Measurements from ENCODE around the gene EGR4. TPM values are rescaled to one million over a fixed set of nuclear protein-coding genes. Genes with fewer than 3 reads are reported as not detected.

The EGR4 gene
- total and polyA plus RNA-seq, 2 donors from 2014 or later, result not detected

DNA sequence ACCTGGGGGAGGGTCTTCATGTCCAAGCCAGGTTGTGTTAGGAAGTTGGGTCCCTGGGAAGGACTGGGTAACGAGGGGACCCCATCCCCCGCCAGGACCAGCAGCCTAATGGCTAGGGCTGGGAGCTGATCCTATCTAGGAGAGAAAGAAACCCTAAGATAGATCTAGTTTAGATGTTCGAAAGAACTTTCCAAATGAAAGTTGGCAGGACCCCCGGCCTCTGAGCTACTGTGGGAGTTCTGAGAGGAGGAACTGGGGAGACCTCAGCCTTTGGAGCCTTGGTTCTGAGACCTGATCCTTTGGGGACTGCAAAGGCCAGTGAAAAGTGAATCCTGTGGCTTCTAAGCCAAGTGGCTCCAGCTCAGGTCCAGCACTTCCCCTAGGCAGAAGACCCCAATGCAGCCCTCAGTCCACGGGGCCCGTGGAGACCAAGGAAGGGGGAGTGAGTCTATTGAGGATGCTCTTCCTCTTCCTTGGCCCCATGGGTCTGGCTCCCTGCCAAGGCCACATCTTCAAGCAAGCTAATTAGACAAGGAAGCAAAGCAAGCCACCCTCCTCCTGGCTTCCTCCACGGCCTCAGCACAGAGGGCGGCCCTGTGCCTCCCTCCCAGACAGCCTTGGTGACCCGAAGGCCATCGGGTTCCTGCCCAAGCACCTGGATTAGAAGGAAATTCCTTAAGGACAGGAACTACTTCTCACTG is 35.8 kb downstream of the EGR4 start:
- H3K27me3 ChIP-seq (ENCODE audit: control insufficient read depth, insufficient read depth, low read length), result no peaks in the 10 kb centered on the region
- no peaks in the 10 kb centered on the region for H3K9me3 ChIP-seq (ENCODE audit: control insufficient read depth in 2 of 3, insufficient read depth in 1 of 3, low read length in 3 of 3)
- no peak overlapping the region for H3K9ac ChIP-seq (ENCODE audit: low read length in 3 of 3)
- H3K27ac ChIP-seq (ENCODE audit: low read depth in 2 of 2, low read length in 2 of 2), result no peak overlapping the region
- intact Hi-C loops (cut with DNase I), result no loop called here
- TF ChIP-seq, protein P1, sequence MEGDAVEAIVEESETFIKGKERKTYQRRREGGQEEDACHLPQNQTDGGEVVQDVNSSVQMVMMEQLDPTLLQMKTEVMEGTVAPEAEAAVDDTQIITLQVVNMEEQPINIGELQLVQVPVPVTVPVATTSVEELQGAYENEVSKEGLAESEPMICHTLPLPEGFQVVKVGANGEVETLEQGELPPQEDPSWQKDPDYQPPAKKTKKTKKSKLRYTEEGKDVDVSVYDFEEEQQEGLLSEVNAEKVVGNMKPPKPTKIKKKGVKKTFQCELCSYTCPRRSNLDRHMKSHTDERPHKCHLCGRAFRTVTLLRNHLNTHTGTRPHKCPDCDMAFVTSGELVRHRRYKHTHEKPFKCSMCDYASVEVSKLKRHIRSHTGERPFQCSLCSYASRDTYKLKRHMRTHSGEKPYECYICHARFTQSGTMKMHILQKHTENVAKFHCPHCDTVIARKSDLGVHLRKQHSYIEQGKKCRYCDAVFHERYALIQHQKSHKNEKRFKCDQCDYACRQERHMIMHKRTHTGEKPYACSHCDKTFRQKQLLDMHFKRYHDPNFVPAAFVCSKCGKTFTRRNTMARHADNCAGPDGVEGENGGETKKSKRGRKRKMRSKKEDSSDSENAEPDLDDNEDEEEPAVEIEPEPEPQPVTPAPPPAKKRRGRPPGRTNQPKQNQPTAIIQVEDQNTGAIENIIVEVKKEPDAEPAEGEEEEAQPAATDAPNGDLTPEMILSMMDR (IDR thresholded peaks at IDR 0.05; ENCODE audit: borderline replicate concordance, extremely low read depth, insufficient read depth), result no peak
- DNase-seq (no peak), FAIRE-seq (no peak)
- H3K4me3 ChIP-seq (ENCODE audit: low read length in 3 of 3), result no peak overlapping the region
- no peaks in the 10 kb centered on the region for H3K4me1 ChIP-seq (ENCODE audit: control insufficient read depth in 2 of 3, insufficient read depth in 2 of 3, low read depth in 1 of 3, low read length in 3 of 3)
- peaks cover 0 to 11% (median 8%) of the 10 kb centered on the region in 3 donors for H3K36me3 ChIP-seq (ENCODE audit: control insufficient read depth in 2 of 3, insufficient read depth in 3 of 3, low read length in 3 of 3)

DNA sequence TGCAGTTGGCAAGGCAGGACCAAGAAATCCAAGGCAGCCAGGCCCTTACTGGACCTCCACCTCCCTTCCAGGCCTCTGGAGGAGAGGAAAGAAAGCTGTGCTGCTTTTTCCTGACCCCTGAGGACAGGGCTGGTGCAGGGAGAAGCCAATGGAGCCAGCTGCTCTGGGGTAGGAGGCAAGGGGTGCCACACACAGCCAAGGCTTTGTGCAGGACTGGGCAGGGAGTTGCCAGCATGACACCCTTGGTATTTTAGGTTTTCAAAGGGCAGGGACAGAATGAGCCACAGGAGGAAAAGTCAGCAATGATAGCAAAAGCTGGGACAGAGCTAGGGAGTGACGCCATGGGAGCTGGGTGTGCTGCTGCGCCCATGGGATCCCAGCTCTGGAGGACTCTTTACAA is 36.3 kb downstream of the EGR4 start:
- intact Hi-C loops (cut with DNase I), result no loop called here
- no peak for DNase-seq
- Histone ChIP-seq H3K9me3 (ENCODE audit: control insufficient read depth in 2 of 3, insufficient read depth in 1 of 3, low read length in 3 of 3) (no peaks in the 10 kb centered on the region), H3K36me3 (ENCODE audit: control insufficient read depth in 2 of 3, insufficient read depth in 3 of 3, low read length in 3 of 3) (peaks cover 0 to 14% (median 10%) of the 10 kb centered on the region in 3 donors), H3K27me3 (ENCODE audit: control insufficient read depth, insufficient read depth, low read length) (no peaks in the 10 kb centered on the region), H3K4me1 (ENCODE audit: control insufficient read depth in 2 of 3, insufficient read depth in 2 of 3, low read depth in 1 of 3, low read length in 3 of 3) (no peaks in the 10 kb centered on the region), H3K9ac (ENCODE audit: low read length in 3 of 3) (no peak overlapping the region), H3K27ac (ENCODE audit: low read depth in 2 of 2, low read length in 2 of 2) (no peak overlapping the region), H3K4me3 (ENCODE audit: low read length in 3 of 3) (no peak overlapping the region)
- TF ChIP-seq, protein P1 (IDR thresholded peaks at IDR 0.05; ENCODE audit: borderline replicate concordance, extremely low read depth, insufficient read depth), result no peak
- no peak for FAIRE-seq

- no peaks in the 10 kb centered on the region for H3K9me3 ChIP-seq (ENCODE audit: control insufficient read depth in 2 of 3, insufficient read depth in 1 of 3, low read length in 3 of 3)
- TF ChIP-seq, protein P1 (IDR thresholded peaks at IDR 0.05; ENCODE audit: borderline replicate concordance, extremely low read depth, insufficient read depth), result no peak
- H3K4me1 ChIP-seq (ENCODE audit: control insufficient read depth in 2 of 3, insufficient read depth in 2 of 3, low read depth in 1 of 3, low read length in 3 of 3), result no peaks in the 10 kb centered on the region
- DNase-seq (no peak), FAIRE-seq (no peak)
- intact Hi-C loops (cut with DNase I), result no loop called here
- no peak overlapping the region for H3K4me3 ChIP-seq (ENCODE audit: low read length in 3 of 3)
- no peak overlapping the region for H3K27ac ChIP-seq (ENCODE audit: low read depth in 2 of 2, low read length in 2 of 2)
- H3K36me3 ChIP-seq (ENCODE audit: control insufficient read depth in 2 of 3, insufficient read depth in 3 of 3, low read length in 3 of 3), result peaks cover 0 to 14% (median 14%) of the 10 kb centered on the region in 3 donors
- no peak overlapping the region for H3K9ac ChIP-seq (ENCODE audit: low read length in 3 of 3)
- no peaks in the 10 kb centered on the region for H3K27me3 ChIP-seq (ENCODE audit: control insufficient read depth, insufficient read depth, low read length)
These were observed 36.8 kb downstream of the EGR4 start for GRCh38 chr2:73256618-73256922.
